ENCODE measurements around the gene FRMD5.

FRMD5 gene

GRCh38 chr15:44094781-44095180 is 100.3 kb downstream of the FRMD5 start:
- FAIRE-seq (peak; percentile 68), DNase-seq (ENCODE audit: insufficient read length, low spot score) (peak; percentile 32)
- no peak for TF ChIP-seq POLR2A (IDR thresholded peaks at IDR 0.05; ENCODE audit: low read depth, low read length)

- no peak for TF ChIP-seq POLR2A (IDR thresholded peaks at IDR 0.05; ENCODE audit: low read depth, low read length)
- DNase-seq (ENCODE audit: insufficient read length, low spot score) = no peak
- FAIRE-seq = no peak
Measured at GRCh38 chr15:44093836-44094235, 101.2 kb downstream of the FRMD5 start.

- no peak for TF ChIP-seq POLR2A (IDR thresholded peaks at IDR 0.05; ENCODE audit: low read depth, low read length)
- FAIRE-seq = peak; percentile 69
Measured at GRCh38 chr15:44092221-44092620, 102.8 kb downstream of the FRMD5 start.

GRCh38 chr15:44087578-44088465 is 107.2 kb downstream of the FRMD5 start:
- DNase-seq (ENCODE audit: insufficient read length, low spot score) (peak; percentile 33), FAIRE-seq (peak; percentile 99)
- no peak for TF ChIP-seq POLR2A (IDR thresholded peaks at IDR 0.05; ENCODE audit: low read depth, low read length)

More at GRCh38 chr15:44092221-44092620, 102.8 kb downstream of the FRMD5 start:
- DNase-seq (ENCODE audit: insufficient read length, low spot score) = no peak

GRCh38 chr15:44084770-44085169 is 110.3 kb downstream of the FRMD5 start:
- DNase-seq (ENCODE audit: insufficient read length, low spot score) (no peak), FAIRE-seq (peak; percentile 53)
- no peak for TF ChIP-seq POLR2A (IDR thresholded peaks at IDR 0.05; ENCODE audit: low read depth, low read length)

- no peak for DNase-seq (ENCODE audit: insufficient read length, low spot score)
- peak; percentile 80 for FAIRE-seq
- TF ChIP-seq POLR2A (IDR thresholded peaks at IDR 0.05; ENCODE audit: low read depth, low read length) = no peak
Measured at GRCh38 chr15:44084171-44084570, 110.9 kb downstream of the FRMD5 start.

- no peak for TF ChIP-seq POLR2A (IDR thresholded peaks at IDR 0.05; ENCODE audit: low read depth, low read length)
- DNase-seq (ENCODE audit: insufficient read length, low spot score) (no peak), FAIRE-seq (peak; percentile 92)
Measured at GRCh38 chr15:44082558-44083157, 112.4 kb downstream of the FRMD5 start.

GRCh38 chr15:44081026-44082013 is 113.8 kb downstream of the FRMD5 start:
- peak; percentile 95 for FAIRE-seq

GRCh38 chr15:44075535-44075934 is 119.5 kb downstream of the FRMD5 start:
- no peak for DNase-seq (ENCODE audit: insufficient read length, low spot score)
- FAIRE-seq = peak; percentile 6
- TF ChIP-seq POLR2A (IDR thresholded peaks at IDR 0.05; ENCODE audit: low read depth, low read length) = no peak

More at GRCh38 chr15:44081026-44082013, 113.8 kb downstream of the FRMD5 start:
- no peak for DNase-seq (ENCODE audit: insufficient read length, low spot score)
- no peak for TF ChIP-seq POLR2A (IDR thresholded peaks at IDR 0.05; ENCODE audit: low read depth, low read length)

GRCh38 chr15:44069489-44069888 is 125.6 kb downstream of the FRMD5 start:
- FAIRE-seq = peak; percentile 50

GRCh38 chr15:44068347-44068746 is 126.7 kb downstream of the FRMD5 start:
- no peak for DNase-seq (ENCODE audit: insufficient read length, low spot score)
- peak; percentile 11 for FAIRE-seq
- TF ChIP-seq POLR2A (IDR thresholded peaks at IDR 0.05; ENCODE audit: low read depth, low read length) = no peak

More at GRCh38 chr15:44069489-44069888, 125.6 kb downstream of the FRMD5 start:
- TF ChIP-seq POLR2A (IDR thresholded peaks at IDR 0.05; ENCODE audit: low read depth, low read length) = no peak
- DNase-seq (ENCODE audit: insufficient read length, low spot score) = no peak

- FAIRE-seq (peak; percentile 96), DNase-seq (ENCODE audit: insufficient read length, low spot score) (peak; percentile 21)
- TF ChIP-seq POLR2A (IDR thresholded peaks at IDR 0.05; ENCODE audit: low read depth, low read length) = no peak
Measured at GRCh38 chr15:44066211-44066827, 128.8 kb downstream of the FRMD5 start.

- no peak for TF ChIP-seq POLR2A (IDR thresholded peaks at IDR 0.05; ENCODE audit: low read depth, low read length)
- DNase-seq (ENCODE audit: insufficient read length, low spot score) (no peak), FAIRE-seq (no peak)
Measured at GRCh38 chr15:44064706-44065105, 130.4 kb downstream of the FRMD5 start.

Measured in H54 (cell line).